ENCODE results near the gene FBN3. TPM values are rescaled to one million over a fixed set of nuclear protein-coding genes. Genes with fewer than 3 reads are reported as not detected.
"Not testable (repeated sequence)": the region's sequence is repeated elsewhere in the genome, so short reads cannot be mapped to it uniquely, and the experiment has no call there.

The FBN3 gene
- total RNA-seq, 1 donor from 2014 or later: 15.5 TPM

DNA sequence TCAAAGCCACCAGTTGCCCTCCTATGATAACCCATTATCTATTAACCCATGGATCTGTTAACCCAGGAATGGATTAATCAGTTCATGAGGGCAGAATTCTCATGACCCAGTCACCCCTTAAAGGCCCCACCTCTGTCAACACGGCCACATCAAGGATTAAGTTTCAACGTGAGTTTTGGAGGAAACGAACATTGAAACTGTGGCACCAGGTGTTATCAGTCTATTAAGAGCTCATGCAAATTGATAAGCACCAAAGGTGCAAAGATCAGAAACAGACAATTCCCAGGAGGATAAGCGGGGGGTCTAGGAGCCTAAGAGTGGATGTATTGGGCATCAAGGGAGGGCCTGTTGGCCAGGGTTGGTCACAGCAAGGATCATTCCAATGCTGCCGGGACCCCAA is 124.1 kb downstream of the FBN3 start:
- no peaks in the 10 kb centered on the region for H3K36me3 Mint-ChIP-seq (ENCODE audit: low read depth, unreplicated experiment)
- TF ChIP-seq CTCF (IDR thresholded peaks at IDR 0.05; ENCODE audit: unreplicated experiment): no peak
- H3K27ac Mint-ChIP-seq (ENCODE audit: unreplicated experiment): no peak overlapping the region
- no peaks in the 10 kb centered on the region for H3K9me3 Mint-ChIP-seq (ENCODE audit: unreplicated experiment)
- DNase-seq (ENCODE audit: low spot score): no peak
- H3K27me3 Mint-ChIP-seq (ENCODE audit: unreplicated experiment): peaks cover 1% of the 10 kb centered on the region
- H3K4me3 Mint-ChIP-seq (ENCODE audit: unreplicated experiment): no peak overlapping the region
- peaks cover 3% of the 10 kb centered on the region for H3K4me1 Mint-ChIP-seq (ENCODE audit: unreplicated experiment)

DNA sequence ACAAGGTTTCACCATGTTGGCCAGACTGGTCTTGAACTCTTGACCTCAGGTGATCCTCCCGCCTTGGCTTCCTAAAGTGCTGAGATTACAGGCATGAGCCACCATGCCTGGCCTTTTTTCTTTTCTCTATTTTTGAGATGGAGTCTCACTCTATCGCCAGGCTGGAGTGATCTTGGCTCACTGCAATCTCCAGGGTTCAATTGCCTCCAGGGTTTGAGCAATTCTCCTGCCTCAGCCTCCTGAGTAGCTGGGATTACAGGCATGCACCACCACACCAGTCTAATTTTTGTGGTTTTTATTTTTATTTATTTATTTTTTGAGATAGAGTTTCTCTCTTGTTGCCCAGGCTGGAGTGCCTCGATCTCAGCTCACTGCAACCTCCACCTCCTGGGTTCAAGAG is 125.1 kb downstream of the FBN3 start:
- H3K4me1 Mint-ChIP-seq (ENCODE audit: unreplicated experiment); H3K9me3 Mint-ChIP-seq (ENCODE audit: unreplicated experiment); H3K36me3 Mint-ChIP-seq (ENCODE audit: low read depth, unreplicated experiment); DNase-seq (ENCODE audit: low spot score); H3K27ac Mint-ChIP-seq (ENCODE audit: unreplicated experiment); H3K27me3 Mint-ChIP-seq (ENCODE audit: unreplicated experiment); H3K4me3 Mint-ChIP-seq (ENCODE audit: unreplicated experiment): not testable (repeated sequence)

DNA sequence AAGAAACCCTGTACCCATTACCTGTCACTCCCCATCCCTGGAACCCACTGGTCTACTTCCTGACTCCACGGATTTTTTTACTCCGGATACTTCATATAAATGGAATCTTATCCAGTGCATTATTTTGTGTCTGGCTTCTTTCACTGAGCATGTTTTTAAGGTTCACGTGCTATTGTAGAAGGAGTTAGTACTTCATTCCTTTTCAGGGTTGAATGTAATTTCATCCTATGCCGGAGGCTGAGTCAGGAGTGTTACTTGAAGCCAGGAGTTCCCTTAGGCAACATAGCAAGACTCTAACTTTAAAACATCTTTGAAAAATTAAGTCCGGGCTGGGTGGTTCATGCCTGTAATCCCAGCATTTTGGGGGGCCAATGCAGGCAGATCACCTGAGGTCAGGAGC is 126.0 kb downstream of the FBN3 start:
- Mint-ChIP-seq H3K27me3 (ENCODE audit: unreplicated experiment) (peaks cover 1% of the 10 kb centered on the region), H3K27ac (ENCODE audit: unreplicated experiment) (no peak overlapping the region), H3K4me3 (ENCODE audit: unreplicated experiment) (no peak overlapping the region), H3K9me3 (ENCODE audit: unreplicated experiment) (no peaks in the 10 kb centered on the region), H3K4me1 (ENCODE audit: unreplicated experiment) (peaks cover 3% of the 10 kb centered on the region), H3K36me3 (ENCODE audit: low read depth, unreplicated experiment) (no peaks in the 10 kb centered on the region)
- DNase-seq (ENCODE audit: low spot score): no peak
- TF ChIP-seq CTCF (IDR thresholded peaks at IDR 0.05; ENCODE audit: unreplicated experiment): no peak

- no peaks in the 10 kb centered on the region for H3K36me3 Mint-ChIP-seq (ENCODE audit: low read depth, unreplicated experiment)
- DNase-seq (ENCODE audit: low spot score): no peak
- H3K4me3 Mint-ChIP-seq (ENCODE audit: unreplicated experiment): no peak overlapping the region
- TF ChIP-seq CTCF (IDR thresholded peaks at IDR 0.05; ENCODE audit: unreplicated experiment): no peak
- H3K27me3 Mint-ChIP-seq (ENCODE audit: unreplicated experiment): peaks cover 1% of the 10 kb centered on the region
- peaks cover 3% of the 10 kb centered on the region for H3K4me1 Mint-ChIP-seq (ENCODE audit: unreplicated experiment)
- H3K9me3 Mint-ChIP-seq (ENCODE audit: unreplicated experiment): no peaks in the 10 kb centered on the region
- H3K27ac Mint-ChIP-seq (ENCODE audit: unreplicated experiment): no peak overlapping the region
Observed at GRCh38 chr19:8022275-8022674, 127.1 kb downstream of the FBN3 start.

GRCh38 chr19:8021374-8021773 is 128.0 kb downstream of the FBN3 start:
- TF ChIP-seq CTCF (IDR thresholded peaks at IDR 0.05; ENCODE audit: unreplicated experiment): no peak
- no peaks in the 10 kb centered on the region for H3K9me3 Mint-ChIP-seq (ENCODE audit: unreplicated experiment)
- peaks cover 3% of the 10 kb centered on the region for H3K4me1 Mint-ChIP-seq (ENCODE audit: unreplicated experiment)
- peaks cover 1% of the 10 kb centered on the region for H3K27me3 Mint-ChIP-seq (ENCODE audit: unreplicated experiment)
- no peak overlapping the region for H3K4me3 Mint-ChIP-seq (ENCODE audit: unreplicated experiment)
- DNase-seq (ENCODE audit: low spot score): no peak
- no peaks in the 10 kb centered on the region for H3K36me3 Mint-ChIP-seq (ENCODE audit: low read depth, unreplicated experiment)
- no peak overlapping the region for H3K27ac Mint-ChIP-seq (ENCODE audit: unreplicated experiment)

- Mint-ChIP-seq H3K9me3 (ENCODE audit: unreplicated experiment) (no peaks in the 10 kb centered on the region), H3K27me3 (ENCODE audit: unreplicated experiment) (peaks cover 1% of the 10 kb centered on the region), H3K4me1 (ENCODE audit: unreplicated experiment) (peaks cover 3% of the 10 kb centered on the region), H3K27ac (ENCODE audit: unreplicated experiment) (no peak overlapping the region), H3K36me3 (ENCODE audit: low read depth, unreplicated experiment) (no peaks in the 10 kb centered on the region), H3K4me3 (ENCODE audit: unreplicated experiment) (no peak overlapping the region)
- DNase-seq (ENCODE audit: low spot score): no peak
- no peak for TF ChIP-seq CTCF (IDR thresholded peaks at IDR 0.05; ENCODE audit: unreplicated experiment)
Observed at GRCh38 chr19:8020681-8021080, 128.7 kb downstream of the FBN3 start.

Measured in endothelial cell (in vitro differentiated cells).